HT1080 (cell line): ENCODE data around the gene SF3A2. TPM values are rescaled to one million over a fixed set of nuclear protein-coding genes. Genes with fewer than 3 reads are reported as not detected.

Experiments
- DNase-seq: peaks from one replicate; pipeline ENCODE4 v3.0.0-alpha.2; 2015; ENCODE audit warnings: low read depth
- small RNA-seq: library from RNA; depleted of rRNA; stranded (forward); fragments of <200 nt; gene quantifications from one replicate; pipeline ENCODE3, GENCODE V24; 2014
- total RNA-seq: library from RNA; depleted of rRNA; stranded (reverse); fragments of >200 nt; shearing (Covaris generic); gene quantifications from 2 replicates; pipeline ENCODE4 v1.2.3, GENCODE V29; 2014; rRNA removed

SF3A2 gene
- total RNA-seq, 1 experiment from 2014 or later = 91.0 TPM

DNA sequence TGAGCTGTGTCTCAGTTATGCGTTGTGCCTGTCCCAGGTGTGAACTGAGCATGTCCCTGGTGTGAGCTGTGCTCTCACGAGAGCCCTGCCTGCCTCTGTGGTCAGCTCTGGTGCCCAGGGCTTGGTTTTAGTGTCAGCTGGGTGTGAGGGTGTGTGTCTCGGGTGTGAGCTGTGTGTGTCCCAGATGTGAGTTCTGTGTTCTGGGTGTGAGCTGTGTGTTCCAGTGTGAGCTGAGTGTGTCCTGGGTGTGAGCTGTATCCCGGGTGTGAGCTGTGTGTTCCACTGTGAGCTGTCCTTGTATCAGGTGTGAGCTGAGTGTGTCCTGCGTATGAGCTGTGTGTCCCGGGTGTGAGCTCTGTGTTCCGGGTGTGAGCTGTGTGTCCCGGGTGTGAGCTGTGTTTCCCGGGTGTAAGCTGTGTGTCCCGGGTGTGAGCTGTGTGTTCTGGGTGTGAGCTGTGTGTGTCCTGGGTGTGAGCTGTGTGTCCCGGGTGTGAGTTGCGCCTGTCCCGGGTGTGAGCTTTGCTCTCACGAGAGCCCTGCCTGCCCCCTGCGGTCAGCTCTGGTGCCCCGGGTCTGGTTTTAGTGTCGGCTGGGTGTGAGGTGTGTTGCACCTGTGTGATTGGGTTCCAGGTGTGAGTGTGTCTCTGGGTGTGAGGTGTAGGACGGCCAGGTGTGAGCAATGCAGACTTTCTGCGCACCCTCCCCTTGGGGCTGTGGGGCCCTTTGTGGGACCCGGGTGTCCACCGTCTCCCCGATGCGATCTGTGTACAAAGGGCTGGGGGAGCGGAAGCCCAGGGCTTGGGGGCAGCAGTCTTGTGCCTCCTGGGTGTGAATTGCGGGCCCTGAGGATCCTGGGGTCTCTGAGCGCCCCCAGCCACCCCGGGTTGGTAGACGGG is 52.4 kb downstream of the SF3A2 start:
- no peak for DNase-seq

DNA sequence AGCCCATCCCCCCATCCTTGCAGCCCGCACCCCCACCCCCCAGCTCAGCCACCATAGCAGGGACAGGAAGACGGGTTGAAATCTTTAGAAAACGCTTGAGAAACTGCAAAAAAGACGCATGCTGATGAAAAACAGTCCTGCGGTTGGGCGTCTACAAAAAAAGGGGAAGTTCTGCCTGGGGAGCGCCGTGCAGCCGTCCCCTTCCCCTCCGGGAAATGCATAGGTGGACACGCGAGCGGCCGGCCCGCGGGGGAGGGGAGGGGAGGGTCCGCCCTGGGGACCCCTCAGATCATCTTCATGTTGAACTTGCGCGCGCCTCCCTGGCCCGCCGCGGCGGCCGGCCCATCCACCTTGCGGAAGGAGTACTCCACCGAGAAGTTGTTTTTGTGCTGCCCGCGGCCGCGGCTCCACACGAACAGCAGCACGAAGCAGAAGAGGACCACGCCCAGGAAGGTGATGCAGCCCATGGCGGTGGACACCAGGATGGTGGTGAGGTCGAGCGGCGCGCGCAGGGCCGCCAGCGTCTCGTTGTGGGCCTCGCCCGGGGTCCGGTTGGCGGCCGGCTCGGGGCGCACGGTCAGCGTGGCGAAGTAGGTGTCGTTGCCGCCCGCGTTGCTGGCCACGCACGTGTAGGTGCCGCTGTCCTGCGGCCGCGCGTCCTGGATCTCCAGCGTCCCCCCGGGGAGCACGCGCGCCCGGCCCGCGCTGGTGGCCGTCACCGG is 53.3 kb downstream of the SF3A2 start:
- no peak for DNase-seq

DNA sequence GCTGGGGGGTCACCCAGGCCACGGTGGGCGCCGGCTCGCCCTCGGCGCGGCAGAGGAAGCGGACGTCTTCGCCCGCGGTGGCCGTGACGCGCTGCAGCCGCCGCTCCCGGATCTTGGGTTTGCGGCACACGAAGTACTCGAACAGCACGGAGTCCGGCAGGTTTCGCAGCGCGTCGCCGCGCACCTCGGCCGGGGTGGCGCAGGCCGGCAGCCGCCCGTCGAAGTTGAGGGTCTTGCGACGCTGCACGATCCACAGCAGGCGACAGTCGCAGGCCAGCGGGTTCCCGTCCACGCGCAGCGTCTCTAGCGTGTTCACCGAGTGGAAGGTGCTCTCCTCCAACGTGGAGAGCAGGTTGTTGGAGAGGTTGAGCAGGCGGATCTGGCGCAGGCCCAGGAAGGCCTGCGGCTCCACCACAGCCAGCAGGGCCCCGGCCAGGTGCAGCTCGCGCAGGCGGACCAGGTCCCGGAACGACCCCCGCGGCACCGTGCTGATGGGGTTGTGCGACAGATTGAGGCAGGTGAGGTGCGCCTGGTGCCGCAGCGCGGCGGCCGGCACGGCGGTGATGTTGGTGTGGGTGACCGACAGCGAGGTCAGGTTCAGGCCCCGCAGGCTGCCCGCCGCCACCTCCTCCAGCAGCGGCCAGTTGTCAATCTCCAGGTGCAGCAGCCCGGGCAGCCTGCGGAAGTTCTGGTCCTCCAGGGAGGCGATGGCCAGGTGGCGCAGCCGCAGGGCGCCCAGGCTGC is 54.0 kb downstream of the SF3A2 start:
- no peak for DNase-seq

DNA sequence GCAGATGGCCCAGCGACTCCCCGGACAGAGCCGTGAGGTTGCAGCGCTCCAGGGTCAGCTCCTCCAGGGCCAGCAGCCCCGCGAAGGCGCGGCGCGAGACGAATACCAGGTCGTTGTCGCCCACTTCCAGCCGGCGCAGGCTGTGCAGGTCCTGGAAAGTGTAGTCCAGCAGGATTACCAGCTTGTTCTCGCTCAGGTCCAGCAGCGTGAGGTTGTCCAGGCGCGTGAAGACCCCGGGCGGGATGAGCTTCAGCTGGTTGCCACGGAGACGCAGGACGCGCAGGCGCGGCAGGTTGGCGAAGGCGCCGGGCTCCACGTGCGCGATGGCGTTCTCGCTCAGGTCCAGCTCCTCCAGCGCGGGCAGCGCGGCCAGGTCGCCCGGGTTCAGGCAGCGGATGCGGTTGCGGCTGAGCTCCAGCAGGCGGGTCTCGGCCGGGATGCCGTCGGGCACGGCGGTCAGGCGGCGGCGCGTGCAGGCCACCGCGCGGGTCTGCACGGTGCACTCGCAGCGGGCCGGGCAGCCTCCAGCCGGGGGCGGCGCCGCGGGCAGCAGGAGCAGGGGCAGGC is 54.6 kb downstream of the SF3A2 start:
- DNase-seq = no peak

DNA sequence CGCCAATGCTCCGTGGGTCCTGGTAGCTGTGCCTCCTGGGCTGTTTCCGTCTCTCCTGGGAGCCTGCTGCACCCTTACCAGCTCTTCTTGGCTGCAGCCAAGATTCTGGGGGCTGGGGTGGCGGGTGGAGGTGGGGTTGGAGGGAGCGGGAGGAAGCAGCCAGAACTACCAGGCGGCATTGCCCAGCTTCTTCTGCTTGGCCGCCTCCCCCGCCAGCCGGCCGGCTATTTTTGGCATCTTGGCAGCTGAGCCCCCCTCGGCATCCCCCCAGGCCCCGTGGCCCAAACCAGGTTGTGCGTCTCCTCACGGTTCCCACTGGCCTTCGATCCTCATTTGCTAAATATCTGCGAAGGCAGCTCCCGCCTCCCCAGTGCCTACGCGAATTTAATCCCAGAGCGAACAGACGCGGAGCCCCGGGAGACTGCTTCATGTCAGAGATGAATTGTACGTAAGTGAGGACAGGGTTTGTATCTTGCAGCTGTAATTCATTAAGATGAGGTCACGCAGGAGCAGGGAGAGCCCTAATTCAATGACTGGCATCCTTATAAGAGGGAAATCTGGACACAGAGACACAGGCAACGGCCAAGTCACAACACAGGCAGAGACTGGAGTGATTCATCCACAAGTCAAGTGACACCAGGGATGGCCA is 58.2 kb downstream of the SF3A2 start:
- DNase-seq = no peak

DNA sequence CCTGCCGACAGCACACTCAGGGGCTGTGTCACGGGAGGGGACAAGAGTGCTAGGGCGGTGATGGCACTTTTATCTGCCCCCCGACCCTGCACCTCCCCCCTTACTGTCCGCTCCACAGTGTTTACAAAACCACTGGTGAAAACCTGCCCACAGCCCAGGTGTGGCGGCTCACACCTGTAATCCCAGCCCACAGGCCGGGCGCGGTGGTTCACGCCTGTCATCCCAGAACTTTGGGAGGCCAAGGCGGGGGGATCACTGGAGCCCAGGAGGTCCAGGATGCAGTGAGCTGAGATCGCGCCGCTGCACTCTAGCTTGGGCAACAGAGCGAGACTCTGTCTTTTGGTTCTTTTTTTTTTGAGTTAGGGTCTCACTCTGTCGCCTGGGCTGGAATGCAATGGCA is 59.5 kb downstream of the SF3A2 start:
- no peak for DNase-seq

Small RNAs within 50 kb of the gene (small RNA-seq; reads per million reads assigned to genes)
- gene MIR1227 = not detected

Other genes with a start within 250 kb of the SF3A2 start
- gene BTBD2, start 221.1 kb upstream of the SF3A2 start, total RNA-seq = 51.8 and 66.6 TPM in 2 replicates
- gene MKNK2, start 185.6 kb upstream of the SF3A2 start, total RNA-seq = 91.4 and 112 TPM in 2 replicates
- gene MOB3A, start 140.5 kb upstream of the SF3A2 start, total RNA-seq = 14.8 and 25.0 TPM in 2 replicates
- gene IZUMO4, start 139.9 kb upstream of the SF3A2 start, total RNA-seq = 1.7 and 2.8 TPM in 2 replicates
- gene AP3D1, start 85.3 kb upstream of the SF3A2 start, total RNA-seq = 124 and 146 TPM in 2 replicates
- 8.5 and 10.0 TPM in 2 replicates for gene DOT1L, start 72.9 kb upstream of the SF3A2 start, total RNA-seq
- gene PLEKHJ1, start 495 bp upstream of the SF3A2 start, total RNA-seq = 146 and 152 TPM in 2 replicates
- gene AMH, start 12.5 kb downstream of the SF3A2 start, total RNA-seq = 7.2 and 10.6 TPM in 2 replicates
- not detected in 2 replicates for gene JSRP1, start 19.6 kb downstream of the SF3A2 start, total RNA-seq
- 0.03 and 0.35 TPM in 2 replicates for gene PEAK3, start 45.4 kb downstream of the SF3A2 start, total RNA-seq
- gene LINGO3, start 71.3 kb downstream of the SF3A2 start, total RNA-seq = not detected in 2 replicates
- gene LSM7, start 91.8 kb downstream of the SF3A2 start, total RNA-seq = 280 and 379 TPM in 2 replicates
- 13.4 and 16.2 TPM in 2 replicates for gene SPPL2B, start 91.9 kb downstream of the SF3A2 start, total RNA-seq
- gene TMPRSS9, start 123.4 kb downstream of the SF3A2 start, total RNA-seq = not detected in 2 replicates
- gene TIMM13, start 190.8 kb downstream of the SF3A2 start, total RNA-seq = 115 and 124 TPM in 2 replicates
- gene LMNB2, start 220.1 kb downstream of the SF3A2 start, total RNA-seq = 249 and 268 TPM in 2 replicates
- gene GADD45B, start 239.3 kb downstream of the SF3A2 start, total RNA-seq = 40.0 and 53.1 TPM in 2 replicates